GM19467 (cell line): ENCODE data around the gene BCL11A.

Experiments used
- ATAC-seq: cut with Tn5 transposase; IDR thresholded peaks from one replicate; pipeline ENCODE4 v1.9.1; 2021; ENCODE audit warnings: mild to moderate bottlenecking, moderate library complexity; ENCODE audit not compliant: unreplicated experiment

The BCL11A gene

GRCh38 chr2:60559880-60560279 is 6.4 kb upstream of the BCL11A start:
- no peak for ATAC-seq

- no peak for ATAC-seq
Measured at GRCh38 chr2:60558536-60558935, 5.1 kb upstream of the BCL11A start.

- ATAC-seq = no peak
Measured at GRCh38 chr2:60557486-60557864, 4.0 kb upstream of the BCL11A start.

- no peak for ATAC-seq
Measured at GRCh38 chr2:60556576-60557485, 3.4 kb upstream of the BCL11A start.

- no peak for ATAC-seq
Measured at GRCh38 chr2:60556175-60556574, 2.7 kb upstream of the BCL11A start.

- no peak for ATAC-seq
Measured at GRCh38 chr2:60555783-60556139, 2.3 kb upstream of the BCL11A start.

GRCh38 chr2:60555066-60555782 is 1.8 kb upstream of the BCL11A start:
- ATAC-seq = peak; percentile 35

GRCh38 chr2:60554646-60555065 is 1.2 kb upstream of the BCL11A start:
- no peak for ATAC-seq

GRCh38 chr2:60554074-60554645 is 706 bp upstream of the BCL11A start:
- no peak for ATAC-seq

GRCh38 chr2:60552851-60553494 is 481 bp downstream of the BCL11A start:
- no peak for ATAC-seq

GRCh38 chr2:60552078-60552850 is 1.2 kb downstream of the BCL11A start:
- no peak for ATAC-seq

GRCh38 chr2:60551240-60552077 is 2.0 kb downstream of the BCL11A start:
- no peak for ATAC-seq

- ATAC-seq = no peak
Measured at GRCh38 chr2:60550984-60551239, 2.5 kb downstream of the BCL11A start.

GRCh38 chr2:60550178-60550983 is 3.1 kb downstream of the BCL11A start:
- ATAC-seq = peak; percentile 47

GRCh38 chr2:60549928-60550177 is 3.6 kb downstream of the BCL11A start:
- no peak for ATAC-seq

- ATAC-seq = peak; percentile 12
Measured at GRCh38 chr2:60549238-60549927, 4.1 kb downstream of the BCL11A start.

GRCh38 chr2:60548845-60549237 is 4.6 kb downstream of the BCL11A start:
- no peak for ATAC-seq

GRCh38 chr2:60548311-60548710 is 5.1 kb downstream of the BCL11A start:
- ATAC-seq = no peak

GRCh38 chr2:60547841-60548240 is 5.6 kb downstream of the BCL11A start:
- no peak for ATAC-seq
